ENCODE measurements around the gene PLEKHN1. TPM values are rescaled to one million over a fixed set of nuclear protein-coding genes. Genes with fewer than 3 reads are reported as not detected.
A peak's percentile ranks its signal among the peaks of the same experiment; 100 is the strongest.
"Not testable (repeated sequence)": the region's sequence is repeated elsewhere in the genome, so short reads cannot be mapped to it uniquely, and the experiment has no call there.

PLEKHN1 gene
- total and polyA plus RNA-seq, 8 donors = 0.16 to 2.8 (median 0.47) TPM

GRCh38 chr1:942864-943533 lies 23.3 kb upstream of the PLEKHN1 start:
- Histone ChIP-seq H3K4me1 (peaks cover 8 to 19% (median 18%) of the 10 kb centered on the region in 3 donors), H3K36me3 (peaks cover 2 to 26% (median 10%) of the 10 kb centered on the region in 3 donors), H3K9me3 (no peaks in the 10 kb centered on the region), H3K27ac (peak overlapping the region in 1 of 4 donors; percentile 22), H3K4me3 (peak overlapping the region in 1 of 4 donors; percentile 41), H3K27me3 (peaks cover 0 to 11% (median 5%) of the 10 kb centered on the region in 4 donors)
- FAIRE-seq (no peak), DNase-seq (no peak), ATAC-seq (peak in 2 of 4 donors; percentile 7 to 30)
- intact Hi-C loops (cut with DNase I) = no loop called here
- WGBS, 2 donors = 10 to 11% methylated on average over 17 to 27 of the region's 27 CpGs
- TF ChIP-seq, protein P1, sequence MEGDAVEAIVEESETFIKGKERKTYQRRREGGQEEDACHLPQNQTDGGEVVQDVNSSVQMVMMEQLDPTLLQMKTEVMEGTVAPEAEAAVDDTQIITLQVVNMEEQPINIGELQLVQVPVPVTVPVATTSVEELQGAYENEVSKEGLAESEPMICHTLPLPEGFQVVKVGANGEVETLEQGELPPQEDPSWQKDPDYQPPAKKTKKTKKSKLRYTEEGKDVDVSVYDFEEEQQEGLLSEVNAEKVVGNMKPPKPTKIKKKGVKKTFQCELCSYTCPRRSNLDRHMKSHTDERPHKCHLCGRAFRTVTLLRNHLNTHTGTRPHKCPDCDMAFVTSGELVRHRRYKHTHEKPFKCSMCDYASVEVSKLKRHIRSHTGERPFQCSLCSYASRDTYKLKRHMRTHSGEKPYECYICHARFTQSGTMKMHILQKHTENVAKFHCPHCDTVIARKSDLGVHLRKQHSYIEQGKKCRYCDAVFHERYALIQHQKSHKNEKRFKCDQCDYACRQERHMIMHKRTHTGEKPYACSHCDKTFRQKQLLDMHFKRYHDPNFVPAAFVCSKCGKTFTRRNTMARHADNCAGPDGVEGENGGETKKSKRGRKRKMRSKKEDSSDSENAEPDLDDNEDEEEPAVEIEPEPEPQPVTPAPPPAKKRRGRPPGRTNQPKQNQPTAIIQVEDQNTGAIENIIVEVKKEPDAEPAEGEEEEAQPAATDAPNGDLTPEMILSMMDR (IDR thresholded peaks at IDR 0.05) = no peak

DNA sequence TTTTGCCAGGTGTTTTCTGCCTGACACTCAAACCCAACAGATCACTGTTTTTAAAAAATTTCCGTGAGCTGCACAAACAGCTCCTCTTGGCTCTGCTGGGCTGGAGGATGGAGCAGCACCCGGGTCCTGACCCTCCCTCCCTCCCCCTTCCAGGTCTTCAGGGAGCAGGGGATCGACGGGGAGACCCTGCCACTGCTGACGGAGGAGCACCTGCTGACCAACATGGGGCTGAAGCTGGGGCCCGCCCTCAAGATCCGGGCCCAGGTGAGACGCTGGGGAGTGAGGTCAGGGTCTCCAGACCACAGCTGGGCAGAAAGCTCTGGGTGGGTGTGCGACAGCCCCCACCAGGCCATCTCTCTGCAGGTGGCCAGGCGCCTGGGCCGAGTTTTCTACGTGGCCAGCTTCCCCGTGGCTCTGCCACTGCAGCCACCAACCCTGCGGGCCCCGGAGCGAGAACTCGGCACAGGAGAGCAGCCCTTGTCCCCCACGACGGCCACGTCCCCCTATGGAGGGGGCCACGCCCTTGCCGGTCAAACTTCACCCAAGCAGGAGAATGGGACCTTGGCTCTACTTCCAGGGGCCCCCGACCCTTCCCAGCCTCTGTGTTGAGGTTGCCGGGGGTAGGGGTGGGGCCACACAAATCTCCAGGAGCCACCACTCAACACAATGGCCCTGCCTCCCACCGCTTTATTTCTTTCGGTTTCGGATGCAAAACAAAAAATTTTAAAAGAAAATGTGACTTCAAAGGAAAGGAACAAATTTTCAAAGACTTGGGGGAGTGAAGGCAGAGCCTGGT lies 22.5 kb upstream of the PLEKHN1 start:
- Histone ChIP-seq H3K4me1 (peaks cover 8 to 19% (median 18%) of the 10 kb centered on the region in 3 donors), H3K4me3 (no peak overlapping the region), H3K9me3 (no peaks in the 10 kb centered on the region), H3K36me3 (peaks cover 2 to 31% (median 14%) of the 10 kb centered on the region in 3 donors), H3K27ac (no peak overlapping the region), H3K27me3 (peaks cover 0 to 7% (median 3%) of the 10 kb centered on the region in 4 donors)
- ATAC-seq (no peak), FAIRE-seq (no peak), DNase-seq (no peak)
- TF ChIP-seq, protein P1 (IDR thresholded peaks at IDR 0.05) = no peak
- intact Hi-C loops (cut with DNase I) = no loop called here
- WGBS, 2 donors = 74 to 75% methylated on average over 27 of the region's 27 CpGs

- 76% methylated on average over 28 of the region's 28 CpGs for WGBS, 2 donors
- no peak overlapping the region for H3K4me3 ChIP-seq
- no peak for FAIRE-seq
- no peak for DNase-seq
- H3K27ac ChIP-seq = no peak overlapping the region
- H3K9me3 ChIP-seq = no peaks in the 10 kb centered on the region
- peak in 2 of 4 donors; percentile 2 to 6 for ATAC-seq
- peaks cover 8 to 19% (median 16%) of the 10 kb centered on the region in 3 donors for H3K4me1 ChIP-seq
- intact Hi-C loops (cut with DNase I) = no loop called here
- TF ChIP-seq, protein P1 (IDR thresholded peaks at IDR 0.05) = no peak
- peaks cover 0 to 7% (median 3%) of the 10 kb centered on the region in 4 donors for H3K27me3 ChIP-seq
- peaks cover 2 to 40% (median 14%) of the 10 kb centered on the region in 3 donors for H3K36me3 ChIP-seq
Measured at GRCh38 chr1:944341-945325, 21.6 kb upstream of the PLEKHN1 start.

DNA sequence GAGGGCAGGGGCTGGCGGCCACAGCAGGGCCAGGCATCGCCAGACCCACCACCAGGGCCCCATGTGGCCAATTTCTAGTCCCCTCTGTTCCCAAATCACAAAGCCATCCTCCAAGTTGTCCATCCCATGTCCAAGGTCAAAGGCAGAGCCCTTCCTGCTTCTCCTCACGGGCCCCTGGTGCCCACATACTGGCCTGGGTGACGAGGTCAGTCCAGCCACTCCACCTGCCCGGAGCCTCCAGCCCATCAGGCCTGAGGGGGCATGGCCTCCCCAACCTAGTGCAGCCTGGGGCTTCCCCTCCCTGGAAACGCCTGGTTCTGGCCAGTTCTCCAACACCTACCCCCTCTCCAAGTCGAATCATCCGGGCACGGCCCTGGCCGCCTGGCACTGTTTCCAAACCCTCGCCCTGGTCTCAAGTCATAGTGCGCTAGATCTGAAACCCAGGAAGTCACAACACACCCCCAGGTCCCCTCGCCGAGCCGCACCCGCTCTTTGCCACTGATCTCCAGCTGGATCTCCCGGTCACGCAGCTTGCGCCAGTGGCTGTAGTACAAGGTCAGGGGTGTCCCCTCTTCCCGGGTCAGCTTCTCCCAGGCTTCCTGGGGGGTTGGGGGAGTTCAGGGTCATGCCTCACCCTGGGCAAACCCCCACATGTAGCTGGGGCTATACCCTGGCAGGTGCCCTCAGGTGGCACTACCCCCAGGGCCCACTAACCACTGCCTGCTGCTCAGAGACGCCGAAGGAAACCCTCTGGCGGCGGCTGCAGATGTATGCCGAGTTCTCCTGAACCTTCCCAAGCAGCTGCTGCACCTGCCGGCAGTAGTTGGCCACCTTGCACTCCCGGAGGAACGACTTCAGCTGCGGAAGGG lies 20.4 kb upstream of the PLEKHN1 start:
- no peaks in the 10 kb centered on the region for H3K9me3 ChIP-seq
- 89 to 90% methylated on average over 29 of the region's 29 CpGs for WGBS, 2 donors
- FAIRE-seq = no peak
- H3K27me3 ChIP-seq = peaks cover 0 to 7% (median 2%) of the 10 kb centered on the region in 4 donors
- peaks cover 4 to 13% (median 7%) of the 10 kb centered on the region in 3 donors for H3K4me1 ChIP-seq
- TF ChIP-seq, protein P1 (IDR thresholded peaks at IDR 0.05) = no peak
- no peak overlapping the region for H3K27ac ChIP-seq
- H3K36me3 ChIP-seq = peaks cover 2 to 49% (median 19%) of the 10 kb centered on the region in 3 donors
- intact Hi-C loops (cut with DNase I) = no loop called here
- H3K4me3 ChIP-seq = no peak overlapping the region
- no peak for DNase-seq
- ATAC-seq = no peak

DNA sequence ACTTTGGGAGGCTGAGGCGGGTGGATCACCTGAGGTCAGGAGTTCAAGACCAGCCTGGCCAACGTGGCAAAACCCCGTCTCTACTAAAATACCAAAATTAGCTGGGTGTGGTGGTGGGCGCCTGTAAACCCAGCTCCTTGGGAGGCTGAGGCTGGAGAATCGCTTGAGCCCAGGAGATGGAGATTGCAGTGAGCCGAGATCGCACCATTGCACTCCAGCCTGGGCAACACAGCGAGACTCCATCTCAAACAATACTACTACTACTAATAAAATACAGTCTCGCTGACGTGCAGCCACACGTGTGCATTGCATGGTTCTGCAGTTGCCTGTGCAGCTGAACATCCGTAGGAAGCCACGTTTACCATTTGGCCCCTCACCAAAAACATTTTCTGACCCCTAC lies 19.5 kb upstream of the PLEKHN1 start:
- H3K4me3 ChIP-seq; H3K27me3 ChIP-seq; ATAC-seq; DNase-seq; H3K4me1 ChIP-seq; H3K9me3 ChIP-seq; FAIRE-seq; intact Hi-C loops (cut with DNase I); H3K27ac ChIP-seq: not testable (repeated sequence)
- peaks cover 2 to 57% (median 22%) of the 10 kb centered on the region in 3 donors for H3K36me3 ChIP-seq
- WGBS, 2 donors = 92 to 98% methylated on average over 13 of the region's 13 CpGs
